Measurements from ENCODE around the gene ATP13A2.

The ATP13A2 gene

GRCh38 chr1:17009706-17010105 lies 2.0 kb downstream of the ATP13A2 start:
- intact Hi-C loops (cut with DNase I), result loop anchor here (5.0 kb wide), 1 partner anchor 43 kb away; the partner anchor contains the start of gene SDHB
- peak in 1 of 42 donors; percentile 30 for DNase-seq

GRCh38 chr1:17008208-17008855 lies 3.4 kb downstream of the ATP13A2 start:
- no peak for DNase-seq
- intact Hi-C loops (cut with DNase I), result no loop called here

- intact Hi-C loops (cut with DNase I), result no loop called here
- no peak for DNase-seq
Observed at GRCh38 chr1:17007121-17007520, 4.6 kb downstream of the ATP13A2 start.

DNA sequence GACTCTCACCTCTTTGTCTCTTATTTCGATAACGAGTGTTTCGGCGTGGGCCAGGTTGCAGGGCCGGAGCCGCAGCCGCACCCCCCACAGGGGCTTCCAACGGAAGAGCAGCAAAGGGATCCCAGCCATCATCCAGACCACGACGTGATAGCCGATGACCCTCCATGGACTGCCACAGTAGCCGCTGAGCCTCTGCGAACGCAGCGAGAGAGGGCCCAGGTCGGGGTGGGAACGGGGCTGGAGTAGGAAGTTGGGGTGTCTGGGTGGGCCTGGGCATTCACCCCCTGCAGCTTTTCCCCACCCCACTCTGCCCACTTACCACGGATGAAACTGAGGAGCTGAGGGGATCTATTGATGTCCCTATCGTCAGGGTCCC lies 6.4 kb downstream of the ATP13A2 start:
- intact Hi-C loops (cut with DNase I), result no loop called here
- no peak for DNase-seq

DNA sequence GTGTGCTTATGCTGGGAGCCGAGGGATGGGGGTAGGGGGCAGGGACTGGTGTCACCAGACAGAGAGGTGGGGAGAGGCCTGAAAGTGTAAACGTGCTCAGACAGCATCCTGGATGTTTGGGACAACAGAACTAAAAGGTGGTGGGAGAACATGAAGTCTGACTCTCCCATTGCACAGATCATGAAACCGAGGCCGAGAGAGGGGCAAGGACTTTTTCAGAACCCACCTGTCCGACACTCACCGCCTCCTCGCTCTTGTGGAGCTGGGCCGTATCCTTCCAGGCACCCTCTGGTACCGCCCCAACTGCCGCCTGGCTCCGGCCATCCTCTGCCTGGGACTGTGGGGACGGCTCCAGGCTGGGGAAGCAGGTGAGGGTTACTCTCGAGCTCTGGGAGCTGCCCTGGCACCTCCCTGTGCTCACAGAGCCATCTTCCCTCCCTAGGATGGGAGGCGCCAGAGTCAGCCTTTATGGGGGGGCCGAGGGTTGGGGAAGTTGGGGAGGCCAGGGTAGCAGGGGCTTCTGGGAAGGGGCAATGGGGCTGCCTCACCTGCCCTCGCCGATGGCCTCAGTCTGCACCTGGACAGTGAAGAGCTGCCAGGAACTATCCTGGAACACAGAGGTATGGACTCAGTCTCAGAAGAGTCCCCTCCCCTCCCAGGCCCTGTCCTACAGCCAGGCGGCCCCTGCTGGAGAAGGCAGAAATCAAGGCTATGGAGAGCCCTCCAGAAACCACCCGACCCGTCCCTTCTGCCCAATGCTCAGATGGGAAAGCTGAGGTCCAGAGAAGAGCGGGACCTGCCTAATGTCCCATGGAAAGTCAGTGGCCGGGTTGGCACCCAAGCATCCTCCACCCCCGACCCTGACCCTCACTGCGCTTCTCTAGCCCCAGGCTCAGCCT lies 7.0 kb downstream of the ATP13A2 start:
- intact Hi-C loops (cut with DNase I), result no loop called here
- DNase-seq, result no peak

DNA sequence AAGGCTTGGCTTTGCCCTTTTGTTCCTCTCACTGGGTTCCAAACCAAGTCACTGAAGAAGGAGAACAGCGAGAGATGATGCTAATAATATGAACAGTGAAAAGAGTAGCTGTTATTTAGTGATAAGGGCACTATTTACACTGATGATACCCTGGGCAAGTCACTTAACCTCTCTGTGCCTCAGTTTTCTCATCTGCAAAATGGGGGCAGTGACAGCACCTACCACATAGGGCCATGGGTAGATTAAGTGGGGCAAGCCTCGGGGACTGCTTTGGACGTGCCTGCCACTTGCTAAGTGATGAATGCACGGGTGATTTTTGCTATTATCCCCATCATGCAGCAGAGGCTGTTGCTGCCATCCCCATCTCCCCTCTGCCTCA lies 9.2 kb downstream of the ATP13A2 start:
- intact Hi-C loops (cut with DNase I), result no loop called here
- no peak for DNase-seq

- intact Hi-C loops (cut with DNase I), result no loop called here
- DNase-seq, result no peak
Observed at GRCh38 chr1:17001760-17002523, 9.8 kb downstream of the ATP13A2 start.

DNA sequence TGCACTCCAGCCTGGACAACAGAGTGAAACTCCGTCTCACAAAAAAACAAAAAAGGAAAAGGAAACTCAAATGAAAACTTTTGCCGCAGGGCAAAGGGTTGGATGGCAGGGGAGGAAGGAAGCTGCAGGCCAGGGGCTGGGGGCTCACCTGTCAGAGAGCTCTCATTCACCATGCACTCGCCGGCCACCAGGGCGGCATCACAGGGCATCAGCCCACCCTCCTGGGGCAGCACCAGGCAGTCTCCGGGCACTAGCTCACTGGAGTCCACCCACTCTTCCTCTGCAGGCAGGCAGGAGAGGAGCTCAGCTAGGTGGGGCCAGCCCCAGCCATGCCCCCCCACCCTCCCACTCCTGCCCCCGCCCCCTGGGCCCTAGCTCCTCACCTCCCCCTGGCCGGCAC lies 11.9 kb downstream of the ATP13A2 start:
- intact Hi-C loops (cut with DNase I), result no loop called here
- DNase-seq, result no peak

- no peak for DNase-seq
- intact Hi-C loops (cut with DNase I), result no loop called here
Observed at GRCh38 chr1:16998589-16998988, 13.1 kb downstream of the ATP13A2 start.

DNA sequence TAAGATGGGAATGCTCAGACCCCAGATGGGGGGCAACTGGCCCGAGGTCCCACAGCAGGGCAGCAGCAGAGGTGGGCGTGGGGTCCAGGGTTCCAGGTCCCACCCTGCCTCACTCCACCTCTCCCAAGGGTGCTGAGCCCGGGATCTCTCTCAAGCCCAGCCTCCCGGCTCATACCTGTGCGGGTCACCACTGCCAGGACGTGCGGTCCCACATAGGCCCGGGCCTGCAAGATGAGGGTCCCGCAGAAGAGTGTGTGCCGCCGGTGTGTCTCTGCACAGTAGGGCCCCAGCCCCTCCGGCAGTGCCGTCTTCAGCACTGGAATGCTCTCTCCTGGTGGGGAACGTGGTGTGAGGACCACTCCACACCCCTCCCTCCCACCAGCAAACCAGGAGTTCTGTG lies 14.9 kb downstream of the ATP13A2 start:
- DNase-seq, result no peak
- intact Hi-C loops (cut with DNase I), result no loop called here

DNA sequence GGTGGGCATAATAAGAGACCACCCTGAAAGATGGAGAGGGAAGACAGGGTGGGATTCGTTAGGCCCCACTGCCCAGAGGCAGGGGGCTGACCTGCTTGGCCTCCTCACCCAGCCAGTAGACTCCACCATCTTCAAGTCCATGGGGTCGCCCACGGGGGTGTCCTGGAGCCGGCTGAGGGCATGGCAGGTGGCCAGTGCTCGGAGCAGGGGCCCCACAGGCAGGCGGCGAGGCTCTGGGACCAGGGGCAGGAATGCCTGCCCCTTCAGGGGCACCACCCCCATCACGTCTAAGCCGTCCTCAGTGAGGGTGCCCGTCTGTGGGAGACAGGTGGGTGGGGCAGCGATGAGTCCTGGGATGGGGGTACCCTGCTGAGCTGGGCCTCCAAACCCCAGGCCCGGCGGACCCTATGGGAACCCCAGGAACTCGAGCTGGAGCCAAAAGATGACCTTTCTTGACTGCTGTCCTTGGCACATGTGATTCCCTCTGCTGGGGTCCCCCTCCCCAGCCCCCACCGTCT lies 18.1 kb downstream of the ATP13A2 start:
- DNase-seq, result no peak
- intact Hi-C loops (cut with DNase I), result no loop called here

DNA sequence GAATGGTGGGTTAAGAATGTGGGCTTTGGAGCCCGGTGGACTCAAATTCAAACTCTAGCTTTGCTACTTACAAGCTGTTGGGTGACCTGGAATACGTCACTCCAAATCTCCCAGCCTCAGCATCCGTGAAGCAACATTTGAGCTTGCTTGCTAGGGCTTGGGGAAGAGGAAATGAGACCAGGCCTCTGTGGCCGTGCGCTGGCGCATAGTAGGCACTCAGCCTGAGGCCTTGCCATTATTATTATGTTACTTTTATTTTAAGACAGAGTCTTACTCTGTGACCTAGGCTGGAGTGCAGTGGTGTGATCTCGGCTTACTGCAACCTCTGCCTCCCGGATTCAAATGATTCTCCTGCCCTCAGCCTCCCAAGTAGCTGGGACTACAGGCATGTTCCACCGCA lies 19.1 kb downstream of the ATP13A2 start:
- DNase-seq, result no peak
- intact Hi-C loops (cut with DNase I), result no loop called here

DNA sequence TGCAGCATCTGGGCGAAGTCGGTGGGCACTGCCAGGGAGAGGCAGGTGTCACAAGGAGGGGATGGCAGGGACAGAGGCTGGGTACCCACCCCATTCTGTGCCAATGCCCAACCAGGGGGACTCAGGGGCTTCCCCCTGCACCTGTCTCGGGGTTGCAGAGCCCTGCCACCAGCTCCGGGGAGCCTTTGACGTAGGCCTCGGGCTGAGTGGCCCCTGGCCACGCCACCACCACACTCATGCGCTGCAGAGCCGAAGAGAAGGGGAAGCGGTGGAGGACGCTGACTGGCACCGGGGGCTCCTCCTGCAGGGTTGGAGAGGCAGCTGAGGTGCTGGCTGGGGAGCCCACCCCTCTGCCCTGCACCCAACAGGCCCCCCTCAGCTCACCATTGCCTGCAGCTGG lies 19.6 kb downstream of the ATP13A2 start:
- intact Hi-C loops (cut with DNase I), result no loop called here
- no peak for DNase-seq

- intact Hi-C loops (cut with DNase I), result no loop called here
- DNase-seq, result no peak
Observed at GRCh38 chr1:16991571-16991970, 20.2 kb downstream of the ATP13A2 start.

DNA sequence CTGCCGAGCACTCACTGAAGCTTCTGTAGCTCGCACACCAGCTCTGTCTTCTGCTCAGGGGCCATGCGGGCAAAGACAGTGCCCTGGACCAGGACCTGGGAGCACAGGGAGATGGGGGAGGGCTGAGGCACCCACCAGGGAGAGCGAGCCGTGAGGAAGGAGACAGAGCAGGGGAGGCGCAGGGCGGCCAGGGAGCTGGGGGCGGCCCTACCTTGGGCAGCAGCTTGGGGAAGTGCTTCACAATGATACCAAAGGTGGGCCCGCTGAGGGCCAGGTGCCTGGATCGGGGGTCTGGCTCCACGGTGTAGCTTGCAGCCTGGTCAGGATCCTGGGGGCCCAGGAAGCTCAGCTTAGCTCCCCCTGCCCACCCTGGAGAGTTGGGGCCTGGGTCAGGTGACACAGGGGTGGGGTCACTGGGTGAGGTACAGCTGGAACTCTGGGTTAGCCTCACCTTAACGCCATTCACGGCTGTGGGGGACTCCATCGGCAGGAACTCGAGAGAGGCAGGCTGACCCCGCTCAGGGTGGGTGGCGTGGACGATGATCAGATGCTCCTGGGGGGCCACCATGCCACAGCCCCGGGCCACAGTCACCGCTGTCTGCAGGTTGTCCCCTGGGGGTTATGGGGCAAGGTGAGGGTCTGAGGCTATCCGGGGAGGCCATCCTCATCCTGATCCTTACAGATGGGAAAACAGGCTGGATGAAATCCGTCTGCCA lies 21.9 kb downstream of the ATP13A2 start:
- no peak for DNase-seq
- intact Hi-C loops (cut with DNase I), result no loop called here

DNA sequence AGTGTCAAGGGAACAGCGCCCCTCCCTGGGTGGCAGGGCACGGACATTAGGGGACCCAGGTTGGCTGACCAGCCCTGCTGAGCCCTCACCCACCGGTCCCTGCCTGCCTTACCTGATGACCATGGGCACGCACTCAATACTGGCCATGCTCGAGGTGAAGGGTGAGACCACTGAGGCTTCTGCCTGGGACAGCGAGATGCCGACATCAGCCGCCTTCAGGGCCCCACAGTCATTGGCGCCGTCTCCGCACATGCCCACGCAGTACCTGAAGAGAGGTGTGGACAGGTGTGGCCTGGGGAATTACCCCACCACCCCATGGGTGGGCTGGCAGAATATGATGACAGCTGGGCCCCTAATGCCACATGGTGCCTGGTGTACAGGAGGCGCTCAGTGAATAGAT lies 23.5 kb downstream of the ATP13A2 start:
- no peak for DNase-seq
- intact Hi-C loops (cut with DNase I), result no loop called here

GRCh38 chr1:16986962-16987361 lies 24.8 kb downstream of the ATP13A2 start:
- DNase-seq, result no peak
- intact Hi-C loops (cut with DNase I), result no loop called here

- intact Hi-C loops (cut with DNase I), result no loop called here
- DNase-seq, result no peak
Observed at GRCh38 chr1:16986560-16986959, 25.2 kb downstream of the ATP13A2 start.

DNA sequence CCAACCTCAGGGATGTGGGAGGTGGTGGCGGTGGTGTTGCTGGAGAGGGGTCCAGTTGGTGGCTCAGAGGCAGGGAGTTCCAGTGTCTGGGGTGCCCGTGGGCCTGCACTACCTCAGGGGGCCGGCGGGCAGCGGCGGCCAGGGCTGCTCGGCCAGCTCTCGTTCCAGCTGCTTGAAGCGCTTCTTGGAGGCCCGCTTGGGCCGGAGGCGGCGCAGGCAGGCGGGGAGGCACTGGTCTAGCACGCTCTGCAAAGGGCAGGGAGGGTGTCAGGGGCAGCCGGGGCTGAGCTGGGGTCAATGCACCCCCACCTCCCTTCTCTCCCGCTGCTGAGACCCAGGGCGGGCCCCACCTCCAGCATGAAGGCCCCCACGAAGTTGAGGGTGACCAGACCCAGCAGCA lies 25.6 kb downstream of the ATP13A2 start:
- intact Hi-C loops (cut with DNase I), result no loop called here

More for the DNA sequence above, 25.6 kb downstream of the ATP13A2 start:
- DNase-seq, result no peak

Measured in head of caudate nucleus (tissue), 42 donors.